CD4-positive, alpha-beta T cell treated with Interleukin-21 for 1 hour (primary cell): ENCODE data around the gene NUP160.
"Not testable (repeated sequence)": the region's sequence is repeated elsewhere in the genome, so short reads cannot be mapped to it uniquely, and the experiment has no call there.

Experiments
- DNase-seq: peaks from one replicate; pipeline ENCODE4 v3.0.0-alpha.2; 2020

Gene NUP160, protein sequence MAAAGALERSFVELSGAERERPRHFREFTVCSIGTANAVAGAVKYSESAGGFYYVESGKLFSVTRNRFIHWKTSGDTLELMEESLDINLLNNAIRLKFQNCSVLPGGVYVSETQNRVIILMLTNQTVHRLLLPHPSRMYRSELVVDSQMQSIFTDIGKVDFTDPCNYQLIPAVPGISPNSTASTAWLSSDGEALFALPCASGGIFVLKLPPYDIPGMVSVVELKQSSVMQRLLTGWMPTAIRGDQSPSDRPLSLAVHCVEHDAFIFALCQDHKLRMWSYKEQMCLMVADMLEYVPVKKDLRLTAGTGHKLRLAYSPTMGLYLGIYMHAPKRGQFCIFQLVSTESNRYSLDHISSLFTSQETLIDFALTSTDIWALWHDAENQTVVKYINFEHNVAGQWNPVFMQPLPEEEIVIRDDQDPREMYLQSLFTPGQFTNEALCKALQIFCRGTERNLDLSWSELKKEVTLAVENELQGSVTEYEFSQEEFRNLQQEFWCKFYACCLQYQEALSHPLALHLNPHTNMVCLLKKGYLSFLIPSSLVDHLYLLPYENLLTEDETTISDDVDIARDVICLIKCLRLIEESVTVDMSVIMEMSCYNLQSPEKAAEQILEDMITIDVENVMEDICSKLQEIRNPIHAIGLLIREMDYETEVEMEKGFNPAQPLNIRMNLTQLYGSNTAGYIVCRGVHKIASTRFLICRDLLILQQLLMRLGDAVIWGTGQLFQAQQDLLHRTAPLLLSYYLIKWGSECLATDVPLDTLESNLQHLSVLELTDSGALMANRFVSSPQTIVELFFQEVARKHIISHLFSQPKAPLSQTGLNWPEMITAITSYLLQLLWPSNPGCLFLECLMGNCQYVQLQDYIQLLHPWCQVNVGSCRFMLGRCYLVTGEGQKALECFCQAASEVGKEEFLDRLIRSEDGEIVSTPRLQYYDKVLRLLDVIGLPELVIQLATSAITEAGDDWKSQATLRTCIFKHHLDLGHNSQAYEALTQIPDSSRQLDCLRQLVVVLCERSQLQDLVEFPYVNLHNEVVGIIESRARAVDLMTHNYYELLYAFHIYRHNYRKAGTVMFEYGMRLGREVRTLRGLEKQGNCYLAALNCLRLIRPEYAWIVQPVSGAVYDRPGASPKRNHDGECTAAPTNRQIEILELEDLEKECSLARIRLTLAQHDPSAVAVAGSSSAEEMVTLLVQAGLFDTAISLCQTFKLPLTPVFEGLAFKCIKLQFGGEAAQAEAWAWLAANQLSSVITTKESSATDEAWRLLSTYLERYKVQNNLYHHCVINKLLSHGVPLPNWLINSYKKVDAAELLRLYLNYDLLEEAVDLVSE (N-terminal part only)

DNA sequence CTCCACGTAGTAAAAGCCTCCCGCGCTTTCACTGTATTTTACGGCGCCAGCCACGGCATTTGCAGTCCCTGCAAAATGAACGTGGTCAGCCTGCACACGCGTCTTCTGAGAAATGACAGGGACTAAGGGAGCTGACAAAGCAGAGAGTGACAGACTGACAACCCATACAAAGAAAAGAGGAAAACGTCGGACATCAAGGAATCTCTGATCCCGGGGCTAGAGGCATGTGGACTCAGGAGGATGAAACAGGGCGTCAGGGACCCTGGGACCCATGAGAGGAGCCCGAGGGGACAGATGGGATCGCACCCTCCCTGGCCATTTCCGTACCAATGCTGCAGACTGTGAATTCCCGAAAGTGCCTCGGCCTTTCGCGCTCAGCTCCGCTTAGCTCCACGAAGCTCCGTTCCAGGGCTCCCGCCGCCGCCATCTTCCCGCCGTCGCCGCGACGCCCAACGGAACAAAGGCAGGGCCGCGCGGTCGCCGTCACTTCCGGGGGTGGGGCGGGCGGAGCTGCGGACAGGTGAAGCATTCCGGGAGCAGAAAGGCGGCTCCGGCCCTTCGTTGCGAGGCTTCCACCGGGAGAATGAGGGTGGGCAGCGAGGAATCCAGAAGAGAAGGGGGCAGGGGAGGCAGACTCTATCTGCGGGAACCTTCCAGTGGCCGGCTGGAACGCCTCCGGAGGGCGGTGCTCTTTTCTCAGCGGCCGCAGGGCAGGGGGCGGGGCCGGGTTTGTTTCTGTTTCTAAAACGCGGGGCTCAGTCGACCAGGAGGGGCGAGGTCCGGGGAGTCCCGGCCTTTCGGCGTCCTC lies at the start of gene NUP160:
NUP160 (minus strand) TSS at position 459 of the 808 bp plus-strand sequence; CDS start at position 427, 32 bp downstream.
- DNase-seq: peak; percentile 85

DNA sequence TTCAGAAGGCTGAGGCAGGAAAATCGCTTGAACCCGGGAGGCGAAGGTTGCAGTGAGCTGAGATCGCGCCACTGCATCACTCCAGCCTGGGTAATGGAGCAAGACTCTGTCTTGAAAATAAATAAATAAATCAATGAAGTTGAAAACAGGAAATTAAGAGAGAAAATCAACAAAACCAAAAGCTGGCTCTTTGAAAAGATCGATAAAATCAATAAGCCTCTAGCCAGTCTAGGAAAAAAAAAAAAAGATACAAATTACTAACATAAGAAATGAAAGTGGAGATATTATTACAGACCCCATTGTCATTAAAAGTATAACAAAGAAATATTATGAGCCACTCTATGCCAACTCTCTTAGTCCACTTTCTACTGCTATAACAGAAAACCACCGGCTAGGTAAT lies 48.0 kb upstream of the NUP160 start:
- DNase-seq: no peak

DNA sequence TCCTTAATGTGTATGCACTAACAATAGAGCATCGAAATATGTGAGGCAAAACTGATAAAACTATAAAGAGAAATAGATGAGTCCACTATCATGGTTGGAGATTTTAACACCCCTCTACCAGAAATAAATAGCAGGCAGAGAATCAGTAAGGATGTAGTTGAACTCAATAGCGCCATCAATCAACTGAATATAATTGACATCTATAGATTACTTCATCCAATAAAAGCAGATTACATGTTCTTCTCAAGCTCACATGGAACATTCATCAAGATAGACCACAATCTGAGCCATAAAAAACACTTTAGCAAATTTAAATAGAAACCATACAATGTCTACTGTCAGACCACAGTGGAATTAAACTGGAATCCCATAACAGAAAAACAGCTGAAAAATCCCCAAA lies 46.9 kb upstream of the NUP160 start:
- DNase-seq: no peak

DNA sequence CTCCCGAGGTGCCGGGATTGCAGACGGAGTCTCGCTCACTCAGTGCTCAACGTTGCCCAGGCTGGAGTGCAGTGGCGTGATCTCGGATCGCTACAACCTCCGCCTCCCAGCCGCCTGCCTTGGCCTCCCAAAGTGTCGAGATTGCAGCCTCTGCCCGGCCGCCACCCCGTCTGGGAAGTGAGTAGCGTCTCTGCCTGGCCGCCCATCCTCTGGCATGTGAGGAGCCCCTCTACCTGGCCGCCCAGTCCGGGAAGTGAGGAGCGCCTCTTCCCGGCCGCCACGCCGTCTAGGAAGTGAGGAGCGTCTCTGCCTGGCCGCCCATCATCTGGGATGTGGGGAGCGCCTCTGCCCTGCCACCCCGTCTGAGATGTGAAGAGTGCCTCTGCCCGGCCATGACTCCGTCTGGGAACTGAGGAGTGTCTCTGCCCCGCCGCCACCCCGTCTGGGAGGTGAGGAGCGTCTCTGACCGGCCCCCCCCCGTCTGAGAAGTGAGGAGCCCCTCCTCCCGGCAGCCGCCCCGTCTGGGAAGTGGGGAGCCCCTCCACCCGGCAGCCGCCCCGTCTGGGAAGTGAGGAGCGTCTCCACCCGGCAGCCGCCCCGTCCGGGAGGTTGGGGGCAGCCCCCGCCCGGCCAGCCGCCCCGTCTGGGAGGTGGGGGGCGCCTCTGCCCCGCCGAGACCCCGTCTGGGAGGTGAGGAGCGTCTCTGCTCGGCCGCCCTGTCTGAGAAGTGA lies 44.6 kb upstream of the NUP160 start:
- DNase-seq: not testable (repeated sequence)

DNA sequence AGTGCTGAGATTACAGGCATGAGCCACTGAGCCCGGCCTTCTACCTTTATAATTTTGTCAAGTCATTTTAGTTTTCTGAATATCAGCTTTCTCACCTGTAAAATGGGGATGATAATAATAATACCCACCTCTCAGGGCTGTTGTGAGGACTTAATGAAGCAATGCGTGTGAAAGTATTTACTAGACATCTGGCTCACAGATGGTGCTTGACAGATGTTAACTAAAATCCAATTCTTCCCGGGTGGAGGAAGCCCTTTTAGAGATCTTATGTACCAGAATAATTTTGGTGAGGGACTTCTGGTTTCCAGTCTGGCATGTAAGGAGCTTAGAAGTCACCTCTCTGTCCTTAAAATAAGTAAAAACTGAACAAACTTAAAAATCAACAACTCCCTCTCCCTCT lies 43.7 kb upstream of the NUP160 start:
- DNase-seq: no peak

DNA sequence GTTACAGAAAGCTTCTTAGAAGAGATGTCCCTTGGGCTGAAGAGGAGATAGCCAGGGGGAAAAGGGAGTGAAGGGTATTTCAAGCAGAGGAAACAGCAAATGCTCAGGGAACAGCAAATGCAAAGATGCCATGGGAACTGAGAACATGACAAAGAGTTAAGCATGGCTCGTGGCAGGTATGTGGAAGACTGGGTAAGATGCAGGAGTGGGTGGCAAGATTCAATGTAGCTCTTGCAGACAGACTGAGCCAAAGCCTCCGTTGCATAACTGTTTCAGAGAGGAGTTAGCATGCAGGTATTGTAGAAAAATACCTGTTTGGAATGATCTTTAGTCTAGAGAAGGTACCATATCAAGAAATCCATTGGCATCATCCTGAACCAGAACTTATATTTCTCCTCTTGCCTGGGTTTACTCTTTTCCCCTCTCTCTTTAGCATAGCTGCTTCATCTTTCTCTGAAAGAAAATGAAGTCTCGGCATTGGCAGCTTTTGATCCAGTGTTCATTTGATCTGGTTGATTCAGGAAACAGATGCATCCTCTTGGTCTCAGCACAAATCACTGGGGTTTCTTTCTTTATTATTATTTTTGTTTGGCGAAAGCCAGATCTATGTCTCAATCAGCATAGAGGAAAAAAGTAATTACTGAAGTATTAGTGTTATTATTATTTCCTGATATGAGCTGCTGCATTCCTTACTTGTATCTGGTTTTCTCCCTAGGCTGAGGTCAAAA lies 41.7 kb upstream of the NUP160 start:
- DNase-seq: peak; percentile 25

DNA sequence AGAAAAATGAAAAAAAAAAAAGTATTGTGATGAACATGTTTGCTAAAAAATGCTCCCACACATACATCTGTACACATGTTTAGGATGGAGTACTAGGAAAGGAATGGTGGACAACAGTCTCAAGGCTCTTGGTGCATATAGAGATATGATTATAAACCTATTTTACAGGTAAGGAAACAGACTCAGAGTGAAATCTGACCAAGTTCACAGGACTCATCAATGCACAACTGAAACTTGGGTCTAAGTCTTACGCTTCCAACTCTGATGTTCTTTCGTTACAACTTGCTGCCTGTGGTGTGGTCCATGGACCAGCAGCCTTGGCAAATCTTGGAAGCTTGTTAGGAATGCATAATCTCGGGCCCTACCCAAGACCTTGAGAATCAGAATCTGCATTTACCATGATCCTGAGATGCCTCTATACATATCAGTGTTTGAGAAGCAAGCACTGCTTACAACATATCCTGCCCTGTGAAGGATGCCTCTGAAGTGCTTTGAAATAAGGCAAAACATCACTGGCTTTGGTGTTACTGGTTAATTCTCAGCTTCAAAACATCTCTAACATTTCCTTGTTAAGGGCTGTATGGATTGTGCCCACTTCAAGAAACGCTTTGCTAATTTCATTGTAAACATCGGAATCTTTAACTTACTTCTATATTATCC lies 39.9 kb upstream of the NUP160 start:
- no peak for DNase-seq

DNA sequence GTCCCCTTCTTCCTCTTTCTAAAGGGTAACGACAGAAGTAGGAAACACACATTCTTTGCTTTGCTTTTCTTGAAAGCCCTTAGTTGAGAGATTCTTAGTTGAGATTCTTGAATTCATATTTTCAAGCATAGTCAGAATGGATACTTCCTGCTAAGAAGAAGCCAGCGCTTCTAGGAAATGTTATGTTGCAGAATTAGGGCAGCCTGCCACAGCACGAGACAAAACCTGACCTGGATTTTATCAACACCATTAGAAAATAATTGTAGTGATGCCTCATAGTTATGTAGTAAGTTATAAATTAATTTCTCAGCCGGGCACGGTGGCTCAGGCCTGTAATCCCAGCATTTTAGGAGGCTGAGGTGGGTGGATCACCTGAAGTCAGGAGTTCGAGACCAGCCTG lies 37.9 kb upstream of the NUP160 start:
- peak; percentile 29 for DNase-seq

DNA sequence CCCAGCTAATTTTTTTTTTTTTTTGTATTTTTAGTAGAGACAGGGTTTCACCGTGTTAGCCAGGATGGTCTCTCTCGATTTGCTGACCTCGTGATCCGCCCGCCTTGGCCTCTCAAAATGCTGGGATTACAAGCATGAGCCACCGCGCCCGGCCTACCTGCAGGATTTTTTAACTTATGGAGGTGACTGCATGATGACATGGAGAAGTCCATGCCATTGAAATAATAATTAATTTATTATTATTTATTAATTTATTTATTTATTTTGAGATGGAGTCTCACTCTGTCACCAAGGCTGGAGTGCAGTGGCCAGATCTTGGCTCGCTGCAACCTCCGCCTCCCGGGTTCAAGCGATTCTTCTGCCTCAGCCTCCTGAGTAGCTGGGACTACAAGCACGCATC lies 34.3 kb upstream of the NUP160 start:
- not testable (repeated sequence) for DNase-seq

DNA sequence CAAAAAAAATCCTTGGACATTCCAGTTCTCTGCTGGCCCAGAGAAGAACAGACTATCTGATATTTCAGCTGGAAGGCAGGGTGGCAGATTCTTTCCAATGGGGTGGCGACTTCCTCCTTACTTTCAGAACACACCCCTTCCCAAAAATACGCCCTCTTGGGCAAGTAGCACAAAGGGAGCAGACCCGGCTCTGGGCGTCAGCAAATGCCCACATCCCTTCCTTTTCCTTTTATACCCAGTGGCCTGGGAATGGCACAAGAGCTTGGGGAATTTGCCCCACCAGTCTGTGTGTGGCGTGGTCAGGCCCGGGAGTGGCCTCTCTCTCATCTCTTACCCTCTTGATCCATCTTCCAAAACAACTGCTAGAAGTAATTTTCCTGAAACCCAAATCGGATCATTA lies 33.0 kb upstream of the NUP160 start:
- DNase-seq: no peak

DNA sequence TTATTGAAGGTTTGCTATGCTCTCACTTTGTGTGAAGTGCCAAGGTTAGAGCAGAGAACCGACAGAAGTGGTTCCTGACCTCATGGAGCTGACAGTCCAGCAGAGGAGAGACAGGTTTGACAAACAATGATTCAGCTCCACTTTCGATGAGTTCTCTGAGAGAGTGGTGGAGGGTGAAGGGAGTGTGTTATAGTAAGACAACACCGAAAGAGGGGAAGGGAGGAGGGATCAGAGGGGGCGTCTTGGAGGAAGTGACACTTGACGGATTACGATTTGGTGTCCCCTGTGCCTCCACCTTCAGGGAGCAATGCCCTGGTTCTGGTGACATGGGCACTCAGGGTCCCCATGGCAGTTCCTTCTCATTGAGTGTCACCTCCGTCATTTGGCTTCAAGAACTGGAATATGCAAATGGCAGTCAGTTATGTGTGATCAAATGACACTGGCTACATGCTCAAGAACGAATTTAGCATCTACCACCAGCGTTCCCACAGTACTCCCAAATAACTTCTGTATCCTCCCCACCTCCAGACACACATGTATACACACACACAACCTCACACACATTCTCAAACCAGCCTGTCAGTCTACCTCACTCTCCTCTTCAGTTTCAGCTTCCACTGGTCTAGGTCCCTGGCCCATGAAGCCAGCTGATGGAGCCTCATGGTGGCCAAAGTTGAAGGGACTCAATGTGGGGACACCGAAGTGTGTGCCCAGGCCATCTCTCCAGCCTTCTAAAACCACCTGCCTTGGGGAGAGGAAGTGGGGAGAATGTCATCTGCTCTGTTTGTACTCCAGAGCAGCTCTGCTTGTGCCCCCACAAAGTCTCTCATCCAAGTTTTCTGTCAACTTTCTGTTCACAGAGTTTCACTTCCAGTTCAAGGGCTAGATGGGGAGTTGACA lies 31.4 kb upstream of the NUP160 start:
- DNase-seq: no peak

DNA sequence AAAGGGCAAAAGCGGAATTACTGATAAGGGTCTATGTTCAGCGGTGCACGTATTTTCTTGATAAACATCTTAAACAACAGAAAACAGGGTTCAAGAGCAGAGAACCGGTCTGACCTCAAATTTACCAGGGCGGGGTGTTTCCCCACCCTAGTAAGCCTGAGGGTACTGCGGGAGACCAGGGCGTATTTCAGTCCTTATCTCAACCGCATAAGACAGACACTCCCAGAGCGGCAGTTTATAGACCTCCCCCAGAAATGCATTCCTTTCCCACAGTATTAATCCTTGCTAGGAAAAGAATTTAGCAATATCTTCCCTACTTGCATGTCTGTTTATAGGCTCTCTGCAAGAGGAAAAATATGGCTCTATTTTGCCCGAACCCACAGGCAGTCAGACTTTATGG lies 27.7 kb upstream of the NUP160 start:
- DNase-seq: not testable (repeated sequence)

DNA sequence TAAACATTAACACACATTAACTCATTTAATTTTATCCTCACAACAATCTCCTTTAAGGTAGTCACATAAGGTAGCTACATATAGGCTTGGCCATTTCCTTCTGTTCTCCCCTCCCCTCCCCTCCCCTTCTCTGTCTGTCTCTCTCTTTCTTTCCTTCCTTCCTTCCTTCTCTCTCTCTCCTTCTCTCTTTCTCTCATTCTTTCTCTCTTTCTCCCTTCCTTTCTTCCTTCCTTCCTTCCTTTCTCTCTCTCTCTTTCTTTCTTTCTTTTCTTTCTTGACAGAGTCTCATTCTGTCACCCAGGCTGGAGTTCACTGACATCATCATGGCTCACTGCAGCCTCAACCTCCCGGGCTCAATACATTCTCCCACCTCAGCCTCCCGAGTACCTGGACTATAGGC lies 22.3 kb upstream of the NUP160 start:
- no peak for DNase-seq

DNA sequence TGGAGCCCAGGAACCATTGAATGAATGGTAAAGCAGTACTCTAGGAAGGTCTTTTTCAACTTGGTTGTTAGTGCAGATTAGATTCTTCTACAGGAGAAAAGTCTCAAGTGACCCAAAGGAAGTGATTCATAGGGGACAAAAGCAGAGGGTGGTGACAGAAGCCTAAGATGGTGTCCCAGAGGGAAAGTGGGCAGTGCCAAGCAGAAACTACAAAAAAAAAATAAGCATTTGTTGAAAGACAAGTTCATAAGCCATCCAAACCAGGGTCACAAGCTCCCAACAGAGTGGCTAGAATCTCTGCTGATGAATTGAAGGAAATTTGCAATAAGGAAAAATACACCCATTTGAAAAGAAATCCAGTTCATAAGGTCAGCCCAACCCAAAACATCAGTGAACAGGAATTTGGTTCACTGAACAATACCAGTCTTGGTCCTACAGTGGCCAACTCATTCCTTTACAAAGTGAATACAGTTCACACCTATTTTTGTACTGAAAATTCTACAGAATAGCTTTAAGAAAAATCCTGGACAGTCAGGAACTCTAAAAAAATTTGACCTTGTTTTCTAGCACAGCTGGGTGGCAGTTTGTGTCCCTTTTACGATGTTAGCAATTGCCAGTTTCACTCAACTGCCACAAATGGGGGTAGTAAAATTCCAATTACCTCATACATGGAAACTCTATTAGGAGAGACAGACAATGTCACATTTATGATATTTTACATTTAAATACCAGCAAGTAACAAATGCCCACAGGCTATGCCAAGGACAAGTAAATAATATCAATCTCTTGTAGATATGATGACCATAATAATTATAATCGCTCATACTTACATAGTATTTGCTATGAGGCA lies 21.6 kb upstream of the NUP160 start:
- DNase-seq: no peak

DNA sequence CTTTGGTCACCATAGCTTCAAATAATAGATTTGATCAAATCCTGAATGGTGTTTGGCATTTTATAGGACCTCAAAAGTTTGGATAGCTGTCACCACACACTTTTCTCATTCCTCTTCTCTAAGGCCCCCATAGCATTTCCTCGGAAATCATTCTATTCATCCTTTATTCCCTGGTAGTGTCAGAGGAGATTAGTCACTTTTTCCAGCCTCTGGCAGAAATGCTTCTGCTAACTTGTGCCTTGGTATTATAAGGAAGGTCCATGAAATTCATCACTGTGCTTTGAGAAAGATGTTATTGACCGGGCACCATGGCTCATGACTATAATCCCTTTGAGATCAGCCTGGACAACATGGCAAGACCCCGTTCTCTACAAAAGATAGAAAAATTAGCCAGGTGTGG lies 19.7 kb upstream of the NUP160 start:
- no peak for DNase-seq

DNA sequence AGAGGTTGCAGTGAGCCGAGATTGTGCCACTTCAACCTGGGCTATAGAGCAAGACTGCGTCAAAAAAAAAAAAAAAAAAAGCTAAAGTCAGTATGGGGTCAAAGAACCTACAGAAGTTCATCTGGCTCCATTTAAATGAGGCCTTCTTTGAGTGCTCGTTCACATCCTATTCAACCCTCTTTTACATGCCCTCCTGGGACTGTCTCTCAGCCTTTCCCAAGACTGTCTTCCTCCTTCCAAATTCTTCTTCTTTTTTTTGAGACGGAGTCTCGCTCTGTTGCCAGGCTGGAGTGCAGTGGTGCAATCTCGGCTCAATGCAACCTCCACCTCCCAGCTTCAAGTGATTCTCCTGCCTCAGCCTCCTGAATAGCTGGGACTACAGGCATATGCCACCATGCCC lies 18.7 kb upstream of the NUP160 start:
- not testable (repeated sequence) for DNase-seq

DNA sequence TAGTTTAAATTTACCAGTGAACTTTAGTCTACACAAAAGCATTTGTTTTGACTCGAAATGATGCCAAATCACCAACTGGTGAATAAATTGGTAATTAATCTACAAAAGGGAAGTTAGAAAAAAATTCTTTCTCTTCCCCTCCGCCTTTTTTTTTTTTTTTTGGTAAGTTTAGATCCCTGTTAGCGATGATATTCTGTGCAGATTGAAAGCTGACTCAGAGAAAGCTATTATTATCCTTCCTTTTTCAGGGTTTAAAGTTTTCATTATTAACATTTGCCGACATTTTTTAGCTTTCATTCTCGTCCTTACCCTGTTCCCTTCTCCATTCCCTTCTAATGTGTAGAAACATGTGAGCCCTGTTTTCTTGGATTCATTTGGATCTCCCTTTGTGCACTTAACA lies 16.8 kb upstream of the NUP160 start:
- no peak for DNase-seq

DNA sequence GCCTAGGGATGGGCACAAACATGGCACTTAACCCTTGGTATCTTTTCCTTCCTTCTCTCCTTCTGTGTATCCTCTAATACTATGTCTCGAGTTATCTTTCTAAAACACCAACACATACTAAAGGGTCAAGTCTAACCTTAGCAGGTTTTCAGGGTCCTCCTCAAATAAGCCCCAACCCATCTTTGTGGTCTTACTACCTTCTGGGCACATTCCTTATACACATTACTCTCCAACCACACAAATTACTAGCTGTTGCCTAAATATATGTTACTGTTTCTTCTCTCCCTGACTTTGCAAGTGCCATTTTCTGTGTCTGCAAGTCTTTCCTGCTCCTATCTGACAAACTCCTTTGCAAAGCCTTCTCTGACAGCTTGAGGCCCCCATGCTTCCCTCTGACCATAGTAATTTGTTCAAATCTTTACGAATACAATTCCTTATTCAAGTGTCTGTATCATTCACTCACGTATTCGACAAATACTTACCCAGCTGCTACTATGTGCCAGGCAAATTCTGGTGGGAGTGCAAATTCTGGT lies 15.8 kb upstream of the NUP160 start:
- DNase-seq: no peak
